Endodermal cell (in vitro differentiated cells): ENCODE measurements around the gene C1orf105. TPM values are rescaled to one million over a fixed set of nuclear protein-coding genes. Genes with fewer than 3 reads are reported as not detected.

Experiments used
- DNase-seq: peaks from one replicate; pipeline ENCODE4 v3.0.0-alpha.2; 2017
- H3K27ac ChIP-seq: 2 replicates; pipeline ENCODE4 v1.5.1; 2013; ENCODE audit warnings: mild to moderate bottlenecking, low read depth, low read length, moderate library complexity
- H3K27me3 ChIP-seq: 2 replicates; pipeline ENCODE4 v1.6.1; 2013; ENCODE audit warnings: mild to moderate bottlenecking, low read length, moderate library complexity; ENCODE audit not compliant: insufficient read depth, control insufficient read depth, poor library complexity, severe bottlenecking
- H3K36me3 ChIP-seq: 2 replicates; pipeline ENCODE4 v1.7.0; 2013; ENCODE audit warnings: mild to moderate bottlenecking, low read length, moderate library complexity; ENCODE audit not compliant: control insufficient read depth, insufficient read depth
- H3K4me1 ChIP-seq: one replicate; pipeline ENCODE4 v1.7.0; 2013; ENCODE audit warnings: low read length; ENCODE audit not compliant: control insufficient read depth, insufficient read depth
- H3K4me3 ChIP-seq: 2 replicates; pipeline ENCODE4 v1.5.1; 2013; ENCODE audit warnings: mild to moderate bottlenecking, low read length, moderate library complexity
- H3K9ac ChIP-seq: 2 replicates; pipeline ENCODE4 v1.6.1; 2013; ENCODE audit warnings: mild to moderate bottlenecking, low read length, moderate library complexity; ENCODE audit not compliant: poor library complexity, severe bottlenecking; ENCODE audit errors: extremely low read depth
- H3K9me3 ChIP-seq: 2 replicates; pipeline ENCODE4 v1.6.1; 2013; ENCODE audit warnings: mild to moderate bottlenecking, low read length, moderate library complexity; ENCODE audit not compliant: control insufficient read depth
- H3K27ac Mint-ChIP-seq: 2 replicates; pipeline ENCODE4 v1.8.0; 2020; ENCODE audit warnings: mixed read lengths
- H3K27me3 Mint-ChIP-seq: 2 replicates; pipeline ENCODE4 v1.8.0; 2021; ENCODE audit warnings: mild to moderate bottlenecking, mixed read lengths; ENCODE audit not compliant: insufficient read depth
- H3K36me3 Mint-ChIP-seq: 2 replicates; pipeline ENCODE4 v1.8.0; 2020; ENCODE audit warnings: low read depth, mixed read lengths
- H3K4me1 Mint-ChIP-seq: 2 replicates; pipeline ENCODE4 v1.8.0; 2020; ENCODE audit warnings: mixed read lengths
- H3K4me3 Mint-ChIP-seq: 2 replicates; pipeline ENCODE4 v1.8.0; 2020; ENCODE audit warnings: mild to moderate bottlenecking, moderate library complexity, mixed read lengths
- H3K9me3 Mint-ChIP-seq: 2 replicates; pipeline ENCODE4 v1.8.0; 2020; ENCODE audit warnings: mild to moderate bottlenecking, mixed read lengths
- CTCF ChIP-seq: fragments of 200-600 bp; sonication (generic); conservative IDR thresholded peaks from 2 replicates; pipeline ENCODE4 v1.5.0; 2021; ENCODE audit warnings: antibody characterized with exemption, mild to moderate bottlenecking
- WGBS, 2 experiments: methylation state at CpG; one replicate each; pipeline versions ENCODE4 v1.1.5 to v1.1.7; 2013; ENCODE audit warnings: missing lambda C conversion rate in 2 of 2, mixed read lengths in 1 of 2; ENCODE audit not compliant: insufficient coverage in 1 of 2, insufficient read length in 1 of 2; 5-methylcytosine and 5-hydroxymethylcytosine counted together
- total RNA-seq, 2 donors: library from RNA; stranded (reverse); fragmentation: NEBNext Ultra II Directional in 1 of 2; extraction: Animal tissue kit (Norgen Biotek cat#: 25700) in 1 of 2; gene quantifications; 2 replicates in 1 of 2; 3 replicates in 1 of 2; pipeline ENCODE4 v1.2.1, GENCODE V29; 2021

Gene C1orf105
- total RNA-seq, 2 donors from 2014 or later = not detected

GRCh38 chr1:172417557-172417956 is 2.9 kb upstream of the C1orf105 start:
- H3K4me1 Mint-ChIP-seq = peaks cover 19% of the 10 kb centered on the region
- Histone ChIP-seq H3K4me3 (no peak overlapping the region), H3K36me3 (no peaks in the 10 kb centered on the region), H3K27me3 (no peaks in the 10 kb centered on the region), H3K27ac (peak overlapping the region; percentile 25), H3K9me3 (no peaks in the 10 kb centered on the region), H3K4me1 (no peaks in the 10 kb centered on the region), H3K9ac (no peak overlapping the region)
- H3K27me3 Mint-ChIP-seq = no peaks in the 10 kb centered on the region
- WGBS, 2 experiments = 80 to 89% methylated on average over 1 of the region's 1 CpG
- H3K27ac Mint-ChIP-seq = peak overlapping the region; percentile 61
- H3K9me3 Mint-ChIP-seq = no peaks in the 10 kb centered on the region
- H3K4me3 Mint-ChIP-seq = no peak overlapping the region
- DNase-seq = no peak
- H3K36me3 Mint-ChIP-seq = peaks cover 7% of the 10 kb centered on the region
- no peak for TF ChIP-seq CTCF

DNA sequence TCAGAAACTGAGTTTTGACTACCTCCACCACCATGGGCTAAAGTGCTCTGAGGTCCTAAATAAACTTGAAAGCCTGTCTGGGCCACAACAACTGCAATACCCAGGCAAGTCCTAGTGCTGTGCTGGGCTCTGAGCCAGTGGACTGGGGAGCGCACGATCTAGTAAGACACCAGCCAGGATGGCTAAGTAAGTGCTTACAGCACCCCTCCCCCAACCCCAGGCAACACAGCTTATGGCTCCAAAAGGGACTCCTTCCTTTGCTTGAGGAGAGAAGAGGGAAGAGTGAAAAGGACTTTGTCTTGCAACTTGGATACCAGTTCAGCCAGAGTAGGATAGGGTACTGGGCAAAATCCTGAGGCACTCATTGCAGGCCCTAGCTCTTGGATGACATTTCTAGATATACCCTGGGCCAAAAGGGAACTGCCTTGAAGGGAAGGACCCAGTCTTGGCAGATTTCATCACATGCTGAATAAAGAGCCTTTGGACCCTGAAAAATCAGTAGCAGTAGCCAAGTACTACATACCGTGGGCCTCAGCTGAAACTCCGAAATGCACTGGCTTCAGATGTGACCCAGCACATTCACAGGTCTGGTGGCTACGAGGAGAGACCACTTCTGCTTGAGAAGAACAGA is 1.6 kb downstream of the C1orf105 start:
- Mint-ChIP-seq H3K9me3 (no peaks in the 10 kb centered on the region), H3K36me3 (no peaks in the 10 kb centered on the region), H3K4me3 (no peak overlapping the region), H3K27ac (no peak overlapping the region), H3K4me1 (peaks cover 16% of the 10 kb centered on the region), H3K27me3 (no peaks in the 10 kb centered on the region)
- H3K9me3 ChIP-seq = no peaks in the 10 kb centered on the region
- DNase-seq = no peak
- no peak for TF ChIP-seq CTCF
- H3K27ac ChIP-seq = no peak overlapping the region
- H3K4me1 ChIP-seq = no peaks in the 10 kb centered on the region
- WGBS, 2 experiments = 91 to 97% methylated on average over 3 to 5 of the region's 5 CpGs
- H3K9ac ChIP-seq = no peak overlapping the region
- H3K36me3 ChIP-seq = no peaks in the 10 kb centered on the region
- peak overlapping the region; percentile 42 for H3K4me3 ChIP-seq
- no peaks in the 10 kb centered on the region for H3K27me3 ChIP-seq

DNA sequence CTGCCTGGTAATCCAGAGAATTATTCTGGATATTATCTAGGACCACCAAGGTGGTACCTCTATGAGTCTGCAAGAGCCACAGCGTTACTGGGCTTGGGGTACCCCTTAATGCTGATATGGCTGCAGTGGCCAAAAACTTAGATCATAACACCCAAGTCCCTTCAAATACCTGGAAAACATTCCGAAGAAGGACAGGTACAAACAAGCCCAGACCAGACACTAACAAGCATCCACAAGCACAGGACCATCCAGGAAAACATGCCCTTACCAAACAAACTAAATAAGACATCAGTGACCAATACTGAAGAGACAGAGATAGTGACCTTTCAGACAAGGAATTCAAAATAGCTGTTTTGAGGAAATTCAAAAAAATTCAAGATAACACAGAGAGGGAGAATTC is 2.9 kb downstream of the C1orf105 start:
- DNase-seq = no peak
- H3K27me3 Mint-ChIP-seq = no peaks in the 10 kb centered on the region
- no peaks in the 10 kb centered on the region for H3K4me1 ChIP-seq
- no peaks in the 10 kb centered on the region for H3K36me3 ChIP-seq
- no peaks in the 10 kb centered on the region for H3K9me3 Mint-ChIP-seq
- H3K9me3 ChIP-seq = no peaks in the 10 kb centered on the region
- H3K4me3 Mint-ChIP-seq = no peak overlapping the region
- no peaks in the 10 kb centered on the region for H3K36me3 Mint-ChIP-seq
- 98% methylated on average over 2 of the region's 2 CpGs; no CpG with 5 or more reads in 1 of the 2 experiments for WGBS, 2 experiments
- H3K27me3 ChIP-seq = no peaks in the 10 kb centered on the region
- H3K27ac ChIP-seq = no peak overlapping the region
- peaks cover 9% of the 10 kb centered on the region for H3K4me1 Mint-ChIP-seq
- no peak overlapping the region for H3K9ac ChIP-seq
- H3K4me3 ChIP-seq = no peak overlapping the region
- no peak for TF ChIP-seq CTCF
- no peak overlapping the region for H3K27ac Mint-ChIP-seq
